Hematopoietic multipotent progenitor cell treated with erythropoietin and hydrocortisone succinate and interleukin-3 and kit ligand, for 4 days (in vitro differentiated cells): Measurements from ENCODE around the gene TCERG1L.
"Not testable (repeated sequence)": the region's sequence is repeated elsewhere in the genome, so short reads cannot be mapped to it uniquely, and the experiment has no call there.

Experiments used
- DNase-seq: peaks from one replicate; pipeline ENCODE4 v3.0.0-alpha.2; 2015

TCERG1L gene

GRCh38 chr10:131137223-131137622 is 174.3 kb downstream of the TCERG1L start:
- DNase-seq = no peak

GRCh38 chr10:131136336-131136735 is 175.2 kb downstream of the TCERG1L start:
- not testable (repeated sequence) for DNase-seq

GRCh38 chr10:131135716-131136115 is 175.8 kb downstream of the TCERG1L start:
- no peak for DNase-seq

GRCh38 chr10:131134651-131135050 is 176.9 kb downstream of the TCERG1L start:
- no peak for DNase-seq

GRCh38 chr10:131134001-131134576 is 177.4 kb downstream of the TCERG1L start:
- DNase-seq = no peak

GRCh38 chr10:131132681-131133080 is 178.8 kb downstream of the TCERG1L start:
- no peak for DNase-seq

- no peak for DNase-seq
These were observed 179.6 kb downstream of the TCERG1L start for GRCh38 chr10:131131726-131132591.

- DNase-seq = no peak
These were observed 181.5 kb downstream of the TCERG1L start for GRCh38 chr10:131130025-131130424.

GRCh38 chr10:131129544-131129943 is 182.0 kb downstream of the TCERG1L start:
- no peak for DNase-seq

GRCh38 chr10:131128731-131129130 is 182.8 kb downstream of the TCERG1L start:
- DNase-seq = no peak

- DNase-seq = peak; percentile 13
These were observed 183.9 kb downstream of the TCERG1L start for GRCh38 chr10:131127610-131128009.

- no peak for DNase-seq
These were observed 184.4 kb downstream of the TCERG1L start for GRCh38 chr10:131127138-131127589.

- DNase-seq = no peak
These were observed 185.0 kb downstream of the TCERG1L start for GRCh38 chr10:131126321-131127137.

- no peak for DNase-seq
These were observed 185.9 kb downstream of the TCERG1L start for GRCh38 chr10:131125511-131126225.

GRCh38 chr10:131124945-131125344 is 186.6 kb downstream of the TCERG1L start:
- DNase-seq = no peak

- no peak for DNase-seq
These were observed 188.0 kb downstream of the TCERG1L start for GRCh38 chr10:131123496-131123895.

- DNase-seq = no peak
These were observed 189.9 kb downstream of the TCERG1L start for GRCh38 chr10:131121511-131122035.

GRCh38 chr10:131119626-131120355 is 191.7 kb downstream of the TCERG1L start:
- DNase-seq = no peak

GRCh38 chr10:131117416-131118212 is 193.9 kb downstream of the TCERG1L start:
- DNase-seq = no peak

GRCh38 chr10:131116991-131117375 is 194.5 kb downstream of the TCERG1L start:
- DNase-seq = no peak
